ENCODE measurements around the gene RAC3. TPM values are rescaled to one million over a fixed set of nuclear protein-coding genes. Genes with fewer than 3 reads are reported as not detected.
A peak's percentile ranks its signal among the peaks of the same experiment; 100 is the strongest.

Gene RAC3
- total and polyA plus RNA-seq, 9 of the 15 experiments (the other 6 are each of a cell fraction or from before 2014, with no cell fraction given): 0.23 to 292 (median 118) TPM

DNA sequence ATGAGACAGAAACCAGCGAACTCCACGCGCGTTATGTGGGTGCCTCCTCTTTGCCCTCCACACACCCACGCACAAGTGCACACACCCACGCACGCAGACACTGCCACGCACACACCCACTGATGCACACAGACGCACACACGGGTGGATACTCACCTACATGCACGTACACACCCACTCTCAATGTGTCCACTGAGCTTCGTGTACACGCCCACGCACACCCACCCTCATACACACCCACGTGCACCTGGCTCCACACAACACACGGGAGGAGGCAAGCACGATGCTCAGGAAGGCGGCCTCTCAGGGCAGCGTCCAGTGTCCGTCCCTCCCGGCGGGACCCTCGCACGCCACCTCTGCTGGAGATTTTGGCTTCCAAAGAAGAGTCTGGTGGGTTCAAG, 15.9 kb downstream of the RAC3 start:
- no peaks in the 10 kb centered on the region for H3K9me3 ChIP-seq (replicated peaks; ENCODE audit: control insufficient read depth, insufficient read depth, low read depth, low read length)
- peaks cover 6 to 70% of the 10 kb centered on the region in 2 experiments; a peak in 3 of 5 replicates for H3K4me1 ChIP-seq (replicated peaks in 1 of 2; ENCODE audit: control insufficient read depth in 2 of 2, insufficient read depth in 2 of 2, low read length in 2 of 2)
- peak overlapping the region in 1 of 2 experiments; percentile 65; a peak in 2 of 4 replicates for H3K9ac ChIP-seq (ENCODE audit: insufficient read depth in 1 of 2, low read depth in 2 of 2, low read length in 2 of 2)
- ChIA-PET POLR2A (no interaction called here), CTCF (ENCODE audit: low intra/inter-chr PET ratio) (no interaction called here)
- ATAC-seq (no peak), FAIRE-seq (no peak), DNase-seq (ENCODE audit: extremely low read depth in 1 of 4, low spot score in 3 of 4) (peak in 2 of 4 experiments; percentile 11 to 18)
- peaks cover 36% of the 10 kb centered on the region; the same call in 2 of the 3 replicates for H3K36me3 ChIP-seq (ENCODE audit: control insufficient read depth, insufficient read depth, low read length)
- in situ Hi-C loops (cut with MboI) (no loop called here), intact Hi-C loops (cut with micrococcal nuclease) (no loop called here)
- no peaks in the 10 kb centered on the region for H3K27me3 ChIP-seq (ENCODE audit: control insufficient read depth in 2 of 2, insufficient read depth in 2 of 2, low read length in 2 of 2)
- TF ChIP-seq NFRKB (IDR thresholded peaks at IDR 0.05; ENCODE audit: low read depth) (no peak), RBFOX2 (IDR thresholded peaks at IDR 0.05; ENCODE audit: low read depth, low read length) (peak; percentile 60), EGR1 (conservative IDR thresholded peaks at IDR 0.05) (peak; percentile 93)
- H3K4me2 ChIP-seq (ENCODE audit: insufficient read depth, low read length): no peak overlapping the region
- H3K9me1 ChIP-seq (ENCODE audit: control insufficient read depth, insufficient read depth, low read length): peaks cover 2% of the 10 kb centered on the region
- peaks cover 17% of the 10 kb centered on the region for H3K79me2 ChIP-seq (ENCODE audit: control insufficient read depth, insufficient read depth, low read length)
- H3K4me3 ChIP-seq: no peak overlapping the region
- H2AFZ ChIP-seq (ENCODE audit: low read depth, low read length): no peak overlapping the region
- no peak overlapping the region for H3K27ac ChIP-seq (ENCODE audit: extremely low read depth, low read depth, low read length)
- 84% methylated on average over 17 of the region's 24 CpGs for WGBS (ENCODE audit: insufficient coverage, low coverage, missing lambda C conversion rate)
- BruUV-seq (replicated peaks): no TSS peak
- H4K20me1 ChIP-seq (replicated peaks; ENCODE audit: control insufficient read depth, insufficient read depth, low read length): 0 out of 2 replicates have a peak, but pooled peaks cover 3% of the 10 kb centered on the region

DNA sequence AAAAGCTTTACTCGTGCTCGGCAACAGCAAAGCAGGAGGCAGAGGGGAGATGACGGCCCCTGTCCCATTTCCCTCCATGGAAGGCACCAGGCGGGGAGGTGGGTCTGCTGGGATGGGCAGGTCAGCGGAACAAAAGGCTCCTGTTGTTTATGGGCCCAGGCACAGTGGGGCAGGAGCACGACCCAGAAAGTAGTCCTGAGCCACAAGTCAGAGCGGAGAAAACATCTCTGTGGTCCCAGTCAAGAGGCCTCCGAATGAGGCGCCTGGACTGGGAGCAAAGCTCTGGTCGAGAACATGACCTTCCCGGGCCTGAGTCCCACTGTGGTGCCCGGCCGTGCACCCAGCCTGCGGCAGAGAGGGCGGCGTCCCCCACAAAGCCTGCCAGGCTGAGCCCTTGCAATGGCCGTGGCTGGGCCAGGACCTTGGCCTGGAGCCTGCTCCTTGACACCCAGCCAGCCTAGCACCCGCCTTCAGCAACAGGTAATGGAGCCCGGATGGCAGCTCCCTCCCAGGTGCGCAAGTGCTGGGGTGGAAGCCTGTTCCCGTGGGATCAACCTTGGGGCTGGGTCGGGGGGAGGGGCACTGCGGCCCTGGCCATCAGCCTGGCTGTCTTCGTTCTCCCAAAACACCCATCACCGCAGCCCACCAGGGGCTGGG, 16.6 kb downstream of the RAC3 start:
- Histone ChIP-seq H3K4me2 (ENCODE audit: insufficient read depth, low read length) (no peak overlapping the region), H3K36me3 (ENCODE audit: control insufficient read depth, insufficient read depth, low read length) (peaks cover 39% of the 10 kb centered on the region; the same call in 2 of the 3 replicates), H3K4me1 (replicated peaks in 1 of 2; ENCODE audit: control insufficient read depth in 2 of 2, insufficient read depth in 2 of 2, low read length in 2 of 2) (peaks cover 6 to 72% of the 10 kb centered on the region in 2 experiments; a peak in 3 of 5 replicates), H3K27me3 (ENCODE audit: control insufficient read depth in 2 of 2, insufficient read depth in 2 of 2, low read length in 2 of 2) (no peaks in the 10 kb centered on the region), H3K9me3 (replicated peaks; ENCODE audit: control insufficient read depth, insufficient read depth, low read depth, low read length) (no peaks in the 10 kb centered on the region), H3K9me1 (ENCODE audit: control insufficient read depth, insufficient read depth, low read length) (peaks cover 2% of the 10 kb centered on the region), H3K9ac (ENCODE audit: insufficient read depth in 1 of 2, low read depth in 2 of 2, low read length in 2 of 2) (peak overlapping the region in 1 of 2 experiments; percentile 65; a peak in 2 of 4 replicates), H3K27ac (ENCODE audit: extremely low read depth, low read depth, low read length) (no peak overlapping the region), H3K4me3 (no peak overlapping the region), H4K20me1 (replicated peaks; ENCODE audit: control insufficient read depth, insufficient read depth, low read length) (0 out of 2 replicates have a peak, but pooled peaks cover 4% of the 10 kb centered on the region), H3K79me2 (ENCODE audit: control insufficient read depth, insufficient read depth, low read length) (peaks cover 24% of the 10 kb centered on the region), H2AFZ (ENCODE audit: low read depth, low read length) (no peak overlapping the region)
- ChIA-PET CTCF (ENCODE audit: low intra/inter-chr PET ratio) (no interaction called here), POLR2A (interaction anchor here (0.6 kb wide), 1 partner anchor 10 kb away, joined by 3 read pairs; the partner anchor contains the start of gene DCXR)
- TF ChIP-seq FOXP1 (CRISPR knock-in tag; IDR thresholded peaks at IDR 0.05): no peak
- TF ChIP-seq, protein P1, sequence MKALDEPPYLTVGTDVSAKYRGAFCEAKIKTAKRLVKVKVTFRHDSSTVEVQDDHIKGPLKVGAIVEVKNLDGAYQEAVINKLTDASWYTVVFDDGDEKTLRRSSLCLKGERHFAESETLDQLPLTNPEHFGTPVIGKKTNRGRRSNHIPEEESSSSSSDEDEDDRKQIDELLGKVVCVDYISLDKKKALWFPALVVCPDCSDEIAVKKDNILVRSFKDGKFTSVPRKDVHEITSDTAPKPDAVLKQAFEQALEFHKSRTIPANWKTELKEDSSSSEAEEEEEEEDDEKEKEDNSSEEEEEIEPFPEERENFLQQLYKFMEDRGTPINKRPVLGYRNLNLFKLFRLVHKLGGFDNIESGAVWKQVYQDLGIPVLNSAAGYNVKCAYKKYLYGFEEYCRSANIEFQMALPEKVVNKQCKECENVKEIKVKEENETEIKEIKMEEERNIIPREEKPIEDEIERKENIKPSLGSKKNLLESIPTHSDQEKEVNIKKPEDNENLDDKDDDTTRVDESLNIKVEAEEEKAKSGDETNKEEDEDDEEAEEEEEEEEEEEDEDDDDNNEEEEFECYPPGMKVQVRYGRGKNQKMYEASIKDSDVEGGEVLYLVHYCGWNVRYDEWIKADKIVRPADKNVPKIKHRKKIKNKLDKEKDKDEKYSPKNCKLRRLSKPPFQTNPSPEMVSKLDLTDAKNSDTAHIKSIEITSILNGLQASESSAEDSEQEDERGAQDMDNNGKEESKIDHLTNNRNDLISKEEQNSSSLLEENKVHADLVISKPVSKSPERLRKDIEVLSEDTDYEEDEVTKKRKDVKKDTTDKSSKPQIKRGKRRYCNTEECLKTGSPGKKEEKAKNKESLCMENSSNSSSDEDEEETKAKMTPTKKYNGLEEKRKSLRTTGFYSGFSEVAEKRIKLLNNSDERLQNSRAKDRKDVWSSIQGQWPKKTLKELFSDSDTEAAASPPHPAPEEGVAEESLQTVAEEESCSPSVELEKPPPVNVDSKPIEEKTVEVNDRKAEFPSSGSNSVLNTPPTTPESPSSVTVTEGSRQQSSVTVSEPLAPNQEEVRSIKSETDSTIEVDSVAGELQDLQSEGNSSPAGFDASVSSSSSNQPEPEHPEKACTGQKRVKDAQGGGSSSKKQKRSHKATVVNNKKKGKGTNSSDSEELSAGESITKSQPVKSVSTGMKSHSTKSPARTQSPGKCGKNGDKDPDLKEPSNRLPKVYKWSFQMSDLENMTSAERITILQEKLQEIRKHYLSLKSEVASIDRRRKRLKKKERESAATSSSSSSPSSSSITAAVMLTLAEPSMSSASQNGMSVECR (CRISPR knock-in tag; IDR thresholded peaks at IDR 0.05): no peak
- peak; percentile 17; the same call in 1 of the 2 replicates for TF ChIP-seq RBFOX2 (IDR thresholded peaks at IDR 0.05; ENCODE audit: low read depth, low read length)
- no peak for TF ChIP-seq CHD4 (IDR thresholded peaks at IDR 0.05; ENCODE audit: insufficient read depth, insufficient replicate concordance, low read depth, low read length, poor library complexity, severe bottlenecking)
- no TSS peak for BruUV-seq (replicated peaks)
- in situ Hi-C loops (cut with MboI) (no loop called here), intact Hi-C loops (cut with micrococcal nuclease) (no loop called here)
- no peak for FAIRE-seq
- ATAC-seq: no peak
- DNase-seq (ENCODE audit: extremely low read depth in 1 of 4, low spot score in 3 of 4): peak in 1 of 4 experiments; percentile 11
- WGBS (ENCODE audit: insufficient coverage, low coverage, missing lambda C conversion rate): 91% methylated on average over 16 of the region's 25 CpGs

All from K562 (cell line).